MCF 10A (cell line): ENCODE measurements around the gene AGXT. TPM values are rescaled to one million over a fixed set of nuclear protein-coding genes. Genes with fewer than 3 reads are reported as not detected.

Experiments used
- BruUV-seq: library from RNA; stranded (reverse); fragments of 400-500 nt; replicated peaks from 2 replicates; lab custom pipeline; 2021; lab: Mats Ljungman, UMichigan
- CTCF ChIA-PET: fragments of 300-600 bp; sonication (Branson Sonifier 250); formaldehyde crosslinking; extraction: SDS; loops from one replicate; lab custom pipeline; 2021; ENCODE audit warnings: antibody characterized with exemption, inconsistent platforms; lab: Yijun Ruan, JAX
- POLR2A ChIA-PET: fragments of 300-600, 350-650 bp; sonication (Branson Sonifier 250); formaldehyde crosslinking; extraction: SDS; loops from one replicate; lab custom pipeline; 2020; ENCODE audit warnings: antibody characterized with exemption, inconsistent platforms; lab: Yijun Ruan, JAX
- DNase-seq: peaks from one replicate; pipeline ENCODE4 v3.0.0-alpha.2; 2018; ENCODE audit not compliant: unreplicated experiment
- H3K27ac Mint-ChIP-seq: one replicate; pipeline ENCODE4 v1.8.0; 2022; ENCODE audit warnings: mild to moderate bottlenecking, low read depth, mixed read lengths; ENCODE audit not compliant: unreplicated experiment
- H3K27me3 Mint-ChIP-seq: one replicate; pipeline ENCODE4 v1.8.0; 2022; ENCODE audit warnings: mixed read lengths; ENCODE audit not compliant: insufficient read depth, unreplicated experiment
- H3K36me3 Mint-ChIP-seq: one replicate; pipeline ENCODE4 v1.8.0; 2022; ENCODE audit warnings: mild to moderate bottlenecking, moderate library complexity, mixed read lengths; ENCODE audit not compliant: insufficient read depth, unreplicated experiment
- H3K4me1 Mint-ChIP-seq: one replicate; pipeline ENCODE4 v1.8.0; 2022; ENCODE audit warnings: mixed read lengths; ENCODE audit not compliant: insufficient read depth, unreplicated experiment
- H3K4me3 Mint-ChIP-seq: one replicate; pipeline ENCODE4 v1.8.0; 2022; ENCODE audit warnings: mild to moderate bottlenecking, moderate library complexity, mixed read lengths; ENCODE audit not compliant: unreplicated experiment
- H3K9me3 Mint-ChIP-seq: one replicate; pipeline ENCODE4 v1.8.0; 2022; ENCODE audit warnings: mixed read lengths; ENCODE audit not compliant: unreplicated experiment
- CTCF ChIP-seq: fragments of 200-600 bp; IDR thresholded peaks from one replicate; pipeline ENCODE4 v1.8.0; 2022; ENCODE audit warnings: antibody characterized with exemption, mild to moderate bottlenecking; ENCODE audit not compliant: unreplicated experiment
- intact Hi-C: fragments of 100-400 bp; cut with micrococcal nuclease; formaldehyde crosslinking; loops from 2 replicates; pipeline ENCODE4 v1.14.1; 2022
- total RNA-seq: library from RNA; stranded (reverse); gene quantifications from 2 replicates; pipeline ENCODE4 v1.2.3, GENCODE V29; 2022

AGXT gene
- total RNA-seq, 1 experiment from 2014 or later: not detected

GRCh38 chr2:240921311-240921994 is 52.8 kb downstream of the AGXT start:
- TF ChIP-seq CTCF: no peak
- Mint-ChIP-seq H3K4me3 (peak overlapping the region; percentile 35), H3K36me3 (no peaks in the 10 kb centered on the region), H3K9me3 (no peaks in the 10 kb centered on the region), H3K27me3 (no peaks in the 10 kb centered on the region), H3K4me1 (peaks cover 8% of the 10 kb centered on the region), H3K27ac (peak overlapping the region; percentile 85)
- intact Hi-C loops: no loop called here
- no TSS peak for BruUV-seq
- ChIA-PET CTCF (interaction anchor here (0.6 kb wide), 2 partner anchors 41 to 80 kb away, joined by 3 read pairs; no protein-coding TSS in a partner anchor), POLR2A (interaction anchor here (0.9 to 1.4 kb wide), 4 partner anchors 9 to 140 kb away, joined by 3 to 6 read pairs (median 4); no protein-coding TSS in a partner anchor)
- DNase-seq: peak; percentile 92

GRCh38 chr2:240921995-240922244 is 53.3 kb downstream of the AGXT start:
- no peak for DNase-seq
- H3K4me3 Mint-ChIP-seq: no peak overlapping the region
- BruUV-seq: no TSS peak
- POLR2A ChIA-PET: interaction anchor here (0.9 to 1.4 kb wide), 3 partner anchors 88 to 139 kb away, joined by 4 to 6 read pairs (median 5); no protein-coding TSS in a partner anchor
- H3K27me3 Mint-ChIP-seq: no peaks in the 10 kb centered on the region
- H3K27ac Mint-ChIP-seq: no peak overlapping the region
- no peak for TF ChIP-seq CTCF
- no peaks in the 10 kb centered on the region for H3K9me3 Mint-ChIP-seq
- CTCF ChIA-PET: no interaction called here
- intact Hi-C loops: no loop called here
- H3K36me3 Mint-ChIP-seq: no peaks in the 10 kb centered on the region
- peaks cover 8% of the 10 kb centered on the region for H3K4me1 Mint-ChIP-seq

GRCh38 chr2:240922245-240922981 is 53.8 kb downstream of the AGXT start:
- no peaks in the 10 kb centered on the region for H3K36me3 Mint-ChIP-seq
- no TSS peak for BruUV-seq
- CTCF ChIA-PET: no interaction called here
- H3K4me3 Mint-ChIP-seq: no peak overlapping the region
- H3K4me1 Mint-ChIP-seq: peaks cover 8% of the 10 kb centered on the region
- no peak for DNase-seq
- H3K27ac Mint-ChIP-seq: no peak overlapping the region
- intact Hi-C loops: no loop called here
- TF ChIP-seq CTCF: no peak
- no peaks in the 10 kb centered on the region for H3K27me3 Mint-ChIP-seq
- POLR2A ChIA-PET: interaction anchor here (1.0 kb wide), 1 partner anchor 139 kb away, joined by 6 read pairs; no protein-coding TSS in a partner anchor
- no peaks in the 10 kb centered on the region for H3K9me3 Mint-ChIP-seq

GRCh38 chr2:240922982-240923537 is 54.4 kb downstream of the AGXT start:
- no peaks in the 10 kb centered on the region for H3K36me3 Mint-ChIP-seq
- intact Hi-C loops: no loop called here
- H3K9me3 Mint-ChIP-seq: no peaks in the 10 kb centered on the region
- peaks cover 4% of the 10 kb centered on the region for H3K27me3 Mint-ChIP-seq
- no peak overlapping the region for H3K4me3 Mint-ChIP-seq
- no peak for DNase-seq
- TF ChIP-seq CTCF: no peak
- BruUV-seq: no TSS peak
- ChIA-PET CTCF (no interaction called here), POLR2A (interaction anchor here (0.6 kb wide), 1 partner anchor 1643 kb away, joined by 3 read pairs; no protein-coding TSS in a partner anchor)
- H3K4me1 Mint-ChIP-seq: peaks cover 8% of the 10 kb centered on the region
- H3K27ac Mint-ChIP-seq: no peak overlapping the region
